ENCODE results near the gene APH1B.

APH1B gene

DNA sequence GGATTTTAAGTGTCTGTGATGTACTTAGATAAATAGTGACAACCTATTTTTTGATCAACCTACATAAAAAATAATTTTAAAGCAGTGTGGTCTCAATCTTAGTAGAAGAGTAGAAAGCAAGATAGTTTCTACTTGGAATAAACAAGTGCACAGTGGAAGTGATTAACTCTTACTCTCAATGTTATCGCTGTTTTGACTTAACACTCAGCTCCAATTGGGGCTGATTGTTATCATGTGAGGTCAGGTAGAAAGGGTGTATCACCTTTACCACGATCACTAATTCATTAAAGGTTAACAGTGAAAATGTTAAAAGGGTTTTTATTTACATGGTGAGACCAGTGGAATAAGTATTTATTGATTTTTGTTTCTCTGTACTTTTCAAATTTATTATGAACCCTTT lies 22.4 kb upstream of the APH1B start:
- DNase-seq, result no peak

GRCh38 chr15:63255489-63255990 lies 21.9 kb upstream of the APH1B start:
- DNase-seq, result no peak

DNA sequence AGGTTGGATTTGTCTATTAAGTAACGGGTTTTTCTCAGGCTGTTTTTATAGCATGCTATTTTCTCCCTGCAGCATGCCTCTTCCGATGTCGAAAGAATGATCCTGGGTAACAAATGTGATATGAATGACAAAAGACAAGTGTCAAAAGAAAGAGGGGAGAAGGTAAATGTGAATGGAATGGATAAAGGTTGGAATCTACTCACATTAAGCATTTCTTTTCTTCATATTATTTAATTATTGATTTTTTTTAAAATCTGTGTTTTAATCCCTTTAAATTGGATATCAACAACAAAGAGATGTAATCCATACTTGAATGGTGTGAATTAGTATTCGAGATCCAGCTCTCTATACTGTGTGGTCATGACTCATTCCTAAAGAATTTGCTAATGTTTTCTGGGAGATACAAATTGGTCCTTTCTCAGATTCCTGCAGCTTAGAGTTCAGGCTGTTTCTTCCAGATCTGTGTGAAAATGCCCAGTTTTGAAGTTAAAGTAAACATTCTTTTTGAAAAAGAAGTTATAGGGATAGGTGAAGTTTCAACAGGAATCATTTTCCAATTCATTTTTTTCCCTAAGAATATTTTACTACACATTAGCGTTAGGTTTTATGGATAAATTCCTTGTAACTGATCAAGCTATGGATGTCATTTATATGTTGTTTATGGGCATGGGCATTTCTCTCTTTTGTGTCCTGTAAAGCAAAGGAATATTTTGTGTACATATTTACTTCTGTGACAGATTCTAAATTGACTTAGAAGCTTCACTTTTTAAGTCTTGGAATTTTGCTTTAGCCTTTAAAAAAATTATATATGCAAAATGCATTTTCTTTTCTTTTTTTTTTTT lies 20.8 kb upstream of the APH1B start:
- DNase-seq, result no peak

- DNase-seq, result no peak
Measured at GRCh38 chr15:63258658-63259057, 18.7 kb upstream of the APH1B start.

GRCh38 chr15:63260791-63261190 lies 16.6 kb upstream of the APH1B start:
- DNase-seq, result no peak

- no peak for DNase-seq
Measured at GRCh38 chr15:63261311-63261710, 16.1 kb upstream of the APH1B start.

- no peak for DNase-seq
Measured at GRCh38 chr15:63263519-63263918, 13.9 kb upstream of the APH1B start.

DNA sequence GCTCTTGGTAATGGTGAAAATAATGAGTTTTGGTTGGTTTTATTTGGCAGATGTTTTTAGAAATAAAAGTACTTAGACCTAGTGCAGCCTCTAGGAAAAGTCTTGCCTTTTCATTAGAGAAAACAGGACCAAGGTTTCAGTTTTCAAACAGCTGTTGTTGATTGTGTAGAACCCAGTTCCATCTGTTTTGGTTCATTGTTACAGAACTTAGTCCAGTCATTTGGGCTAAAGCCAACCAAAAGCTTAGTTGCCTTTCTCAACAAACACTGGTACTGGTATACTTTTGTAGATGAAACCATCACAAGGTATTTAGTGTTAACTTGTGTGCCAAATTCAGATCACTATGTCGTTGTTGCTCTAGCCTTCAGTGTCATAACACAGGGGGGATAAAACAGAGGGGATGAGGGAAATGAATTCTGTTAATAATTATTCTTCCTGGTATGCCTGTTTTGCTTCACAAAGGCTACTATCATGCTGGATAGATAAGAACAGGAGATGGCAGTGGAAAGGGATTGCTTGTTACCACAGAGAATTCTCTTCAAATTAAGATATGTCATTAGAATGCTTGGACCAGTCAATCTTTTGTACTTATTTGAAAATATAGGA lies 12.6 kb upstream of the APH1B start:
- no peak for DNase-seq

DNA sequence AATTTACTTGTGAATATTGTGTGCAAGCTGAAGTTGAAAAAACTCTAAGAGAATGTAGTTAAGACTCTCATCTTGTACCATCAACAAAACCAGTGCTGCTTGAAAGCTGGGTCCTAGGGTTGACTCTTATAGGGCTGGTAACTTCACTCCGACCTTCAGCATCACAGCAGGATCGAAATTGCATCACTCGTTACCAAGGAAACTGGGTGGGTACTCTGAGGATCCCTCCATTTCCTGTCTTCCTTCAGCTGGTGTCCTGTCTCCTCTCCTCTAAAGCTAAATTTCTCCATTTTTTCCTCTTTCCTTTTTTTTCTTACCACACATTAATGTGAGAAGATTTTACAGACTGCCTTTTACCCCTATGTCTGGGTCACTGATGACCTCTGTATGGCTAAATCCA lies 3.0 kb upstream of the APH1B start:
- peak in 1 of 3 experiments; percentile 7 for DNase-seq

- peak in 2 of 3 experiments; percentile 46 to 74 for DNase-seq
Measured at GRCh38 chr15:63276342-63277037, 915 bp upstream of the APH1B start.

DNA sequence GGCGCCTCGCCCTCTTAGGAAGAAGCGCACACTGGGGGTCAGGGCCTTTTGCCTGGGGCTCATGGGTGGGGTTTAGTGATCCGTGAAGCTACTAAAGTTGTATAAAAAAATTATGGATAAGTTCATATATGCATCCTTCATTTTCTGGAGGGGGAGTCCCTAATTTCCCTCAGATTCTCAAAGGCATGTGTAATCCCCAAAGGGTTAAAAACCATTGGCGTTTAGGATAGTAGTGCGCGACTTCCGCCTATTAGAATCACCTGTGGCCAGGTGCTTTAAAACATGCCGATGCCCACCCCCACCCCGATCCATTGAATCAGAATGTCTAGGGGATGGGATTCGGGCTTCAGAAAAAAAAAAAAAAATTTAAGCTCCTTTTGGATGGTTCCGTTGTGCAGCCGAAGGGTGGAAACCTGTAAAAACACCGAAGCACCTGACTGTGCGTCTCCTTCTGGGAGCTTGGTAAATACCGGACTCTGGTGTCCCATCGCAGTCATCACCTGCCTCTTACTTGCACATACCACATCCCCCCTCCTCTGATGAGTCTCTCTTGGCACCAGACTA lies 570 bp downstream of the APH1B start:
- peak in 1 of 3 experiments; percentile 53 for DNase-seq

- DNase-seq, result no peak
Measured at GRCh38 chr15:63283126-63283525, 5.7 kb downstream of the APH1B start.

DNA sequence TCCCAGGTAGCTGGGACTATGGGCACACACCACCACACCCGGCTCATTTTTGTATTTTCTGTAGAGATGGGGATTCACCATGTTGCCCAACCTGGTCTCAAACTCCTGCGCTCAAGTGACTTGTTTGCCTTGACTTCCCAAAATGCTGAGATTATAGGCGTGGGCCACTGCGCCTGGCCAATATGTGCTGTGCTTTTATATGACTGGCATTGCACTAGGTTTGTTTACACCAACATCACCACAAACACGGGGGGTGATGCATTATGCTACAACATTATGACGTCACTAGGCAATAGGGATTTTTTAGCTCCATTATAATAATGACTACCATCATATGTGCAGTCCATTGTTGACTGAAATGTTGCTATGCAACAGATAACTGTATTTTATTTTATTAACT lies 6.9 kb downstream of the APH1B start:
- DNase-seq, result no peak

DNA sequence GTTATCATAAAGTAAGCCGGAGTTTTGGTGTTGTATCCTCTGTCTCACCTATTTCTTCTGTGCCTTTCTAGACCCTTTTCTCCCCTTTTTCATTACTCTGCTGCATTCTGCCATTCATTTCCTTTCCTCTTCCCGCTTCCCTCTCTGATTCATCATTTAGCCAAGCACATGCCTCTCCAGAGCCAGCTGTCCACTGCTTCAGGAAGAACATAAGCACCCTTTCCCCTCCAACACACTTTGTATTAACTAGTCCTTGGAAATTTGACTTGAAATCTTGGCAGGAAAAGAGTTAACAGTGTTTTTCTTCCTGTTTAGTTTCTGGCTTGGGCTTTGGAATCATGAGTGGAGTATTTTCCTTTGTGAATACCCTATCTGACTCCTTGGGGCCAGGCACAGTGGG lies 9.7 kb downstream of the APH1B start:
- no peak for DNase-seq

DNA sequence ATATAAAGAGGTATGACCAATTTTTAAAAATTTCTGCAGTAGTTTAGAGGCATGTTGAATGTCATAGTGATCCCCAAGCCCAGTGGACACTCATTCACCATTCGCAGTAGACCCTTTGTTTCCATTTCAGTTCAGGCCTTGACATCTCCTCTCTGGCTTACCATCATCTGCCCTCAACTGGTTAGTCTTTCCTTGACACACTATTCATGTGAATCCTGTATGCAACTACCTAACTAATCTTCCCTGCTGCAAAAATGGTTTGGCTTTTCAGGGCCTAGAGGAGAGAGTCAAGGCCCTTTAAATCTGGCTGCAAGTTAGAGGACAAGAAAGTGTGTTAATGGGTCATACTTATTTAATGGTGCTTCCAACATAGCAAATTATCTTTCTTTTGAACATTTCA lies 10.9 kb downstream of the APH1B start:
- peak in 1 of 3 experiments; percentile 43 for DNase-seq

GRCh38 chr15:63288778-63289378 lies 11.5 kb downstream of the APH1B start:
- peak; percentile 10 to 83 (median 45) for DNase-seq

DNA sequence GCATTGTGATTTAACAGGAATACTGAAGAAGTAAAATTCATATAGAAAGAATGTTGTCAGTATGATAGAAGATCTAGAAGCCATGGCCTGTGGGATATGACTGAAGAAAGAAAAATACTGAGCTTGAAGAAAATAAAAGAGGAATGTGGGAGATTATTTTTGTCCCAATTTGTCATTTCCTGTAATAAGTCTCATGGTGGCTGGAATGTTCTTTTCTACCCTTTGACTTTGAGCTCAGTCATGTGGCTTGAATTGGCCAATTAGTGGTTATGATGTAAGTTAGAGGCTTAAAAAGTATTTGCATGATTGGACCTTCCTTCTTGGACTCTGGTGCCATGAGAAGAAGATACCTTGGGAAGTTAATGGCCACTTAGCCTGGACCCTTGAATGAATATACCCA lies 14.1 kb downstream of the APH1B start:
- DNase-seq, result no peak

GRCh38 chr15:63292241-63292640 lies 14.8 kb downstream of the APH1B start:
- no peak for DNase-seq

DNA sequence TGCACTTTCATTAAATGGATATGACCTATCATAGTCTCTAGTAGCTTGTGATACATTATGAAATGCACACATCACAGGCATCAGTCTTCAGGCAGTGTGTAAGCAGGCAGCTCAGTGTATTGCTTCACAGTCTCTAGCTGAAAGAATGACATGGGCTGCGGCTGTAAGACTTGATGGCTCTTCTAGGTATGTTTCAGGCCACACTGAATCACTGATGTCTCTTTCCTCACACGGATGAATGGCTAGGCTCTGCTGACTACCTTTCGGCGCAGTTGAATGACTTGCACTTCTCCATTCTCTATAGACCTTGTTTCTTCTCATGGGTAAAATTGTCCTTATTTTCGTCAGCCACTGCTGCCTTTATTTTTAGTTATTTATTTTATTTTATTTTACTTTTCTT lies 15.4 kb downstream of the APH1B start:
- DNase-seq, result no peak

GRCh38 chr15:63294359-63294758 lies 17.0 kb downstream of the APH1B start:
- no peak for DNase-seq

- DNase-seq, result no peak
Measured at GRCh38 chr15:63295341-63295740, 17.9 kb downstream of the APH1B start.

DNA sequence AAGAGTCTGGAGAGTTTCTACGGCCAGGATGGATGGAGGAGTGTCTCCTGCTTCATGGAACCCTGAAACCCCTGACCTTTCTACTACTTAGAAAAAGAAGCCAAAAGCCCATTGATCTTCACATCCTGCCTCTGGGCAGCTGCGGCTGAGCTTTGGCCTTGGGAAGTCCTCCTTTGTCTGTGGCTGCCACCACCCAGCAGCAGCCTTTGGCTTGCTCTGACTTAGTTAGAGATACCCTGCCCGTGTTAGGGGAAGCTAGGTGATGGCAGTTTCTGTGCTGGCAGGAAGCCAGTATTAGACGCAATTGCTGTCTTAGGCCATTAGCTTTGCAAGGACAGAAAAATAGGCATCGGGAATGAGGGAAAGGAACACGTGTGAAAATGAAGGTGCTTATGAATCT lies 18.8 kb downstream of the APH1B start:
- DNase-seq, result no peak
